Spleen (tissue), 3 donors: ENCODE measurements around the gene IQGAP2.

Experiments
- POLR2A ChIP-seq, 3 donors: fragments of 450-650 bp; IDR thresholded peaks; one replicate each; pipeline ENCODE4 v1.5.1; 2017; ENCODE audit warnings: antibody characterized with exemption in 3 of 3, mild to moderate bottlenecking in 1 of 3
- POLR2AphosphoS5 ChIP-seq, 3 donors: sonication (generic); formaldehyde crosslinking; IDR thresholded peaks; one replicate each; pipeline ENCODE4 v1.5.1; 2017; ENCODE audit warnings: antibody characterized with exemption in 3 of 3

DNA sequence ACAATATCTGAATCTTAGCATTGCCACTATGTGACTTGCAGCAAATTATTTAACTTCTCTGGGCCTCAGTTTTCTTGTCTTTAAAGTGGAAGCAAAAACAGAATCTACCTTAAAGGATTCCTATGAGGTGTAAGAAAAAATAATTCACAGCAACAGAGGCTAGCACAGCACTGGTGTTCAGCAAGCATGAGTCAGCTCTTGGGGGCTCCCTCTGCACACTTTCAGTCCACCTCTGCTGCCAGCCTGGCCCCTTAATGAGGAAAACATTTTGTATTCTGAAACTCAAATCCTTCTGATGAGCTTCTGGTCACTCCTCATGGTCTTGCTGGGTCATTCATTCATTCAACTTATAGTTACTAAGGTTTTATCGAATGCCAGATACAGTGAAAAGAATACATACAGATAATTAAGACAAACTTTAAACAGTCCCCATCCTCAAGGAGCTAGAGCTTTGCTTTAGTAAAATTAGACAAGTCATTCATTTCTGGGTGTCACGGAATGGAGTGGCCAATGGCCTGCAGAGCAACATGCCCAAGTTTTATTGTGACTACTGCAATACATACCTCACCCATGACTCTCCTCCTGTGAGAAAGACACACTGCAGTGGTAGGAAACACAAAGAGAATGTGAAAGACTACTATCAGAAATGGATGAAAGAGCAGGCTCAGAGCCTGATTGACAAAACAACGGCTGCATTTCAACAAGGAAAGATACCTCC lies 26.8 kb upstream of the IQGAP2 start:
- TF ChIP-seq POLR2A (IDR thresholded peaks at IDR 0.05) (no peak), POLR2AphosphoS5 (IDR thresholded peaks at IDR 0.05) (no peak)
